GM12878 (cell line): ENCODE data around the gene RECQL5. TPM values are rescaled to one million over a fixed set of nuclear protein-coding genes. Genes with fewer than 3 reads are reported as not detected.

Experiments
- ATAC-seq: fragments of 200-7000 bp; cut with Tn5 transposase; 3 replicates; pipeline ENCODE4 v1.9.1; 2020; ENCODE audit warnings: mild to moderate bottlenecking, moderate library complexity
- BruUV-seq: library from RNA; stranded (reverse); fragments of 400-500 nt; replicated peaks from 2 replicates; lab custom pipeline; 2021; lab: Mats Ljungman, UMichigan
- CTCF ChIA-PET: fragments of 300-600 bp; sonication (Branson Sonifier 250); formaldehyde crosslinking; extraction: SDS; loops from one replicate; lab custom pipeline; 2021; ENCODE audit warnings: inconsistent platforms; lab: Yijun Ruan, JAX
- POLR2A ChIA-PET: fragments of 350-600 bp; formaldehyde crosslinking; extraction: SDS; loops from one replicate; lab custom pipeline; 2021; ENCODE audit warnings: inconsistent platforms; lab: Charles Lee
- RAD21 ChIA-PET: fragments of 300-600 bp; sonication (Branson Sonifier 250); formaldehyde crosslinking; loops from one replicate; lab custom pipeline; 2023; ENCODE audit warnings: antibody characterized with exemption; ENCODE audit not compliant: unreplicated experiment; lab: Charles Lee
- SMC1A ChIA-PET: fragments of 300-600 bp; sonication (Branson Sonifier 250); formaldehyde crosslinking; loops from one replicate; lab custom pipeline; 2023; ENCODE audit not compliant: unreplicated experiment, uncharacterized antibody; lab: Charles Lee
- DNase-seq: peaks from one replicate; pipeline ENCODE4 v3.0.0-alpha.2; 2011; ENCODE audit warnings: low read depth, low spot score
- FAIRE-seq: peaks from 3 replicates; lab custom pipeline; 2011; peaks lifted over from hg19 to GRCh38; lab: Jason Lieb, UNC
- H2AFZ ChIP-seq: 2 replicates; pipeline ENCODE4 v1.6.0; 2011; ENCODE audit warnings: low read depth, low read length, control low read depth; ENCODE audit not compliant: control insufficient read depth
- H3K27ac ChIP-seq: 2 replicates; pipeline ENCODE4 v1.5.1; 2011; ENCODE audit warnings: control low read depth; ENCODE audit not compliant: control insufficient read depth, insufficient read depth
- H3K27me3 ChIP-seq, 2 experiments: replicated peaks in 1 of 2; 2 replicates each; pipeline versions ENCODE4 v1.6.0 to v1.6.1; 2011; ENCODE audit warnings: low read length in 1 of 2; ENCODE audit not compliant: control insufficient read depth in 2 of 2, insufficient read depth in 2 of 2
- H3K36me3 ChIP-seq, 2 experiments: 2 replicates each; pipeline ENCODE4 v1.5.1; 2011; ENCODE audit warnings: low read length in 1 of 2; ENCODE audit not compliant: control insufficient read depth in 2 of 2, insufficient read depth in 2 of 2
- H3K4me1 ChIP-seq: 2 replicates; pipeline ENCODE4 v1.6.1; 2011; ENCODE audit warnings: mild to moderate bottlenecking, low read length, moderate library complexity, mixed read lengths; ENCODE audit not compliant: control insufficient read depth, insufficient read depth
- H3K4me2 ChIP-seq: 2 replicates; pipeline ENCODE4 v1.6.0; 2011; ENCODE audit warnings: control low read depth; ENCODE audit not compliant: control insufficient read depth, insufficient read depth
- H3K4me3 ChIP-seq: fragments of 200-600 bp; sonication (generic); 2 replicates; pipeline ENCODE4 v1.5.1; 2016
- H3K79me2 ChIP-seq: 2 replicates; pipeline ENCODE4 v1.6.0; 2011; ENCODE audit warnings: low read length; ENCODE audit not compliant: control insufficient read depth, insufficient read depth
- H3K9ac ChIP-seq: 2 replicates; pipeline ENCODE4 v1.8.0; 2011; ENCODE audit warnings: low read length, control low read depth, mixed read lengths; ENCODE audit not compliant: control insufficient read depth, insufficient read depth
- H3K9me3 ChIP-seq: replicated peaks from 3 replicates; pipeline ENCODE4 v1.5.1; 2011; ENCODE audit warnings: mild to moderate bottlenecking, low read length; ENCODE audit not compliant: control insufficient read depth, insufficient read depth
- H4K20me1 ChIP-seq: 2 replicates; pipeline ENCODE4 v1.6.0; 2011; ENCODE audit not compliant: control insufficient read depth, insufficient read depth
- BRCA1 ChIP-seq: IDR thresholded peaks from 2 replicates; pipeline ENCODE4 v1.6.1; 2011; ENCODE audit warnings: low read depth, low read length, improper control_type of control experiment
- ETV6 ChIP-seq, 2 experiments: fragments of 450-650 bp in 1 of 2; IDR thresholded peaks in 1 of 2; conservative IDR thresholded peaks in 1 of 2; 2 replicates each; pipeline ENCODE4 v1.6.1; 2014; ENCODE audit warnings: antibody characterized with exemption in 1 of 2, borderline replicate concordance in 1 of 2, low read depth in 1 of 2, mild to moderate bottlenecking in 1 of 2, moderate library complexity in 1 of 2
- IRF4 ChIP-seq: IDR thresholded peaks from 2 replicates; pipeline ENCODE4 v1.6.1; 2011; ENCODE audit warnings: low read depth, low read length
- MEF2B ChIP-seq: fragments of 450-650 bp; IDR thresholded peaks from 2 replicates; pipeline ENCODE4 v1.6.1; 2018; ENCODE audit warnings: mild to moderate bottlenecking, moderate library complexity; ENCODE audit not compliant: partially characterized antibody, poor library complexity, severe bottlenecking
- NRF1 ChIP-seq: conservative IDR thresholded peaks from 2 replicates; pipeline ENCODE4 v1.6.1; 2011; ENCODE audit warnings: mild to moderate bottlenecking, low read depth, low read length, improper control_type of control experiment
- POLR2AphosphoS5 ChIP-seq: IDR thresholded peaks from 2 replicates; pipeline ENCODE4 v1.6.1; 2011; ENCODE audit warnings: mild to moderate bottlenecking, low read length, inconsistent platforms
- RAD21 ChIP-seq: IDR thresholded peaks from 2 replicates; pipeline ENCODE4 v1.6.1; 2011; ENCODE audit warnings: mild to moderate bottlenecking, low read depth, low read length, moderate library complexity; ENCODE audit not compliant: insufficient read depth
- RUNX3 ChIP-seq: IDR thresholded peaks from 2 replicates; pipeline ENCODE4 v1.6.1; 2012; ENCODE audit warnings: low read length, inconsistent platforms
- SMAD5 ChIP-seq: IDR thresholded peaks from 2 replicates; pipeline ENCODE4 v1.6.1; 2016; ENCODE audit warnings: antibody characterized with exemption, low read depth
- TARDBP ChIP-seq: IDR thresholded peaks from 2 replicates; pipeline ENCODE4 v1.6.1; 2016; ENCODE audit warnings: borderline replicate concordance
- WRNIP1 ChIP-seq: IDR thresholded peaks from 2 replicates; pipeline ENCODE4 v1.6.1; 2011; ENCODE audit warnings: low read depth, low read length, improper control_type of control experiment, borderline replicate concordance
- ZBED1 ChIP-seq: IDR thresholded peaks from 2 replicates; pipeline ENCODE4 v1.6.1; 2016; ENCODE audit warnings: borderline replicate concordance
- ZNF384 ChIP-seq: IDR thresholded peaks from 2 replicates; pipeline ENCODE4 v1.6.1; 2012; ENCODE audit warnings: low read depth, mild to moderate bottlenecking, low read length, improper control_type of control experiment, borderline replicate concordance
- WGBS: methylation state at CpG from one replicate; pipeline ENCODE4 v1.1.6; 2016; ENCODE audit warnings: low lambda C conversion rate; ENCODE audit not compliant: insufficient replicate concordance, insufficient coverage; ENCODE audit errors: missing lambda C conversion rate; 5-methylcytosine and 5-hydroxymethylcytosine counted together
- in situ Hi-C: fragments of 300-500 bp; cut with MboI; formaldehyde crosslinking; loops from 9 replicates; pipeline ENCODE4 v1.14.3; 2018; ENCODE audit warnings: mixed read lengths
- intact Hi-C: fragments of 100-400 bp; cut with micrococcal nuclease; formaldehyde crosslinking; loops from one replicate; pipeline ENCODE4 v1.14.2; 2022; ENCODE audit not compliant: unreplicated experiment
- polyA plus RNA-seq, 11 experiments: library from polyadenylated mRNA; depleted of rRNA in 4 of 11; unstranded in 6 of 11; stranded (reverse) in 5 of 11; fragments of >200 nt; fragmentation: Nextera tagmentation in 4 of 11; fragmentation: Illumina TruSeq in 1 of 11; extraction: Ambion mirVana in 4 of 11; extraction: Trizol in 1 of 11; gene quantifications; 1 replicate in 1 of 11; 2 replicates in 10 of 11; pipeline versions ENCODE4 v1.2.1 to v1.2.3, GENCODE V29; 2011 to 2016; ENCODE audit warnings: inconsistent platforms in 2 of 11, missing spikeins in 2 of 11, low read depth in 1 of 11
- total RNA-seq, 4 experiments: library from RNA; depleted of rRNA in 3 of 4; stranded (reverse); fragments of >200 nt in 3 of 4; fragmentation: Illumina TruSeq in 1 of 4; extraction: Trizol in 1 of 4; gene quantifications; 2 replicates each; pipeline versions ENCODE4 v1.2.1 to v1.2.3, GENCODE V29; 2013 to 2021
- TF ChIP-seq, protein P1 (sequence below): fragments of 450-650 bp; IDR thresholded peaks from 2 replicates; pipeline ENCODE4 v1.6.1; 2018; ENCODE audit warnings: borderline replicate concordance, mild to moderate bottlenecking; ENCODE audit not compliant: partially characterized antibody
- TF ChIP-seq, protein P2 (sequence below): fragments of 450-650 bp; IDR thresholded peaks from 2 replicates; pipeline ENCODE4 v1.6.1; 2017; ENCODE audit warnings: mild to moderate bottlenecking

The RECQL5 gene
- total and polyA plus RNA-seq, 10 of the 15 experiments (the other 5 are each of a cell fraction or from before 2014, with no cell fraction given), result 3.6 to 30.6 (median 20.1) TPM

DNA sequence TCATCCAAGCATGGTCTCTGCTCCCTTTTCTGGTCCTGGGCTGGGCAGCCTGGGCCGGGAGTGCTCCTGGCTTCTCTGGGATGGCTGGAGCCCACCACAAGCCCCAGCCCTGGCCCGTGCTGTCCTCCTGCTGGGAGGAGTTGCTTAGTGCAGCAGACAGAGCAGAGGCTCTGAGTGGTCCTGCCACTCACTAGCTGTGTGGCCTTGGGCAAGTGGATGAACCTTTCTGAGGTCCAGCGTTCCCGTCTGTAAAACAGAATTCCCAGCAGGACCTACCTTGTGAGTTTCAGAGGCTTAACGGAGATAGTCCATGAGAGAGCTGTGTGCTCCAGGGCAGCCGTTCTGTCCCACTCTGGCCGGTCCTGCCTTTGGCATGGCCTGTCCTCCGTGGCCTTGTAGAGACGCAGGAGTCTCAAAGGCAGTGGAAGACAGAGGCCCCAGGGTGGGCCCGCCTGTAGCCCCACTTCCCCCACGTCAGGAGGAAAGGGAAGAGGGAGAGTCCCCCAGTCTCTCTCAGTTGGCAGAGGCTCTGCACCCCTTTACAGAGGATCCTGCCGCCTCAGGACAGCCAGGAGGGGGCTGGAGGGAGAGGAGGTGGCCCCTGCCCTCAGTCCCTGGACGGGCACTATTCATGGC lies 71.6 kb downstream of the RECQL5 start (continued):
- TF ChIP-seq, protein P1, sequence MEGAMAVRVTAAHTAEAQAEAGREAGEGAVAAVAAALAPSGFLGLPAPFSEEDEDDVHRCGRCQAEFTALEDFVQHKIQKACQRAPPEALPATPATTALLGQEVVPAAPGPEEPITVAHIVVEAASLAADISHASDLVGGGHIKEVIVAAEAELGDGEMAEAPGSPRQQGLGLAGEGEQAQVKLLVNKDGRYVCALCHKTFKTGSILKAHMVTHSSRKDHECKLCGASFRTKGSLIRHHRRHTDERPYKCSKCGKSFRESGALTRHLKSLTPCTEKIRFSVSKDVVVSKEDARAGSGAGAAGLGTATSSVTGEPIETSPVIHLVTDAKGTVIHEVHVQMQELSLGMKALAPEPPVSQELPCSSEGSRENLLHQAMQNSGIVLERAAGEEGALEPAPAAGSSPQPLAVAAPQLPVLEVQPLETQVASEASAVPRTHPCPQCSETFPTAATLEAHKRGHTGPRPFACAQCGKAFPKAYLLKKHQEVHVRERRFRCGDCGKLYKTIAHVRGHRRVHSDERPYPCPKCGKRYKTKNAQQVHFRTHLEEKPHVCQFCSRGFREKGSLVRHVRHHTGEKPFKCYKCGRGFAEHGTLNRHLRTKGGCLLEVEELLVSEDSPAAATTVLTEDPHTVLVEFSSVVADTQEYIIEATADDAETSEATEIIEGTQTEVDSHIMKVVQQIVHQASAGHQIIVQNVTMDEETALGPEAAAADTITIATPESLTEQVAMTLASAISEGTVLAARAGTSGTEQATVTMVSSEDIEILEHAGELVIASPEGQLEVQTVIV, result no peak
- no peak for TF ChIP-seq RUNX3
- TF ChIP-seq, protein P2, sequence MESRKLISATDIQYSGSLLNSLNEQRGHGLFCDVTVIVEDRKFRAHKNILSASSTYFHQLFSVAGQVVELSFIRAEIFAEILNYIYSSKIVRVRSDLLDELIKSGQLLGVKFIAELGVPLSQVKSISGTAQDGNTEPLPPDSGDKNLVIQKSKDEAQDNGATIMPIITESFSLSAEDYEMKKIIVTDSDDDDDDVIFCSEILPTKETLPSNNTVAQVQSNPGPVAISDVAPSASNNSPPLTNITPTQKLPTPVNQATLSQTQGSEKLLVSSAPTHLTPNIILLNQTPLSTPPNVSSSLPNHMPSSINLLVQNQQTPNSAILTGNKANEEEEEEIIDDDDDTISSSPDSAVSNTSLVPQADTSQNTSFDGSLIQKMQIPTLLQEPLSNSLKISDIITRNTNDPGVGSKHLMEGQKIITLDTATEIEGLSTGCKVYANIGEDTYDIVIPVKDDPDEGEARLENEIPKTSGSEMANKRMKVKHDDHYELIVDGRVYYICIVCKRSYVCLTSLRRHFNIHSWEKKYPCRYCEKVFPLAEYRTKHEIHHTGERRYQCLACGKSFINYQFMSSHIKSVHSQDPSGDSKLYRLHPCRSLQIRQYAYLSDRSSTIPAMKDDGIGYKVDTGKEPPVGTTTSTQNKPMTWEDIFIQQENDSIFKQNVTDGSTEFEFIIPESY, result no peak
- no peak for TF ChIP-seq RAD21

DNA sequence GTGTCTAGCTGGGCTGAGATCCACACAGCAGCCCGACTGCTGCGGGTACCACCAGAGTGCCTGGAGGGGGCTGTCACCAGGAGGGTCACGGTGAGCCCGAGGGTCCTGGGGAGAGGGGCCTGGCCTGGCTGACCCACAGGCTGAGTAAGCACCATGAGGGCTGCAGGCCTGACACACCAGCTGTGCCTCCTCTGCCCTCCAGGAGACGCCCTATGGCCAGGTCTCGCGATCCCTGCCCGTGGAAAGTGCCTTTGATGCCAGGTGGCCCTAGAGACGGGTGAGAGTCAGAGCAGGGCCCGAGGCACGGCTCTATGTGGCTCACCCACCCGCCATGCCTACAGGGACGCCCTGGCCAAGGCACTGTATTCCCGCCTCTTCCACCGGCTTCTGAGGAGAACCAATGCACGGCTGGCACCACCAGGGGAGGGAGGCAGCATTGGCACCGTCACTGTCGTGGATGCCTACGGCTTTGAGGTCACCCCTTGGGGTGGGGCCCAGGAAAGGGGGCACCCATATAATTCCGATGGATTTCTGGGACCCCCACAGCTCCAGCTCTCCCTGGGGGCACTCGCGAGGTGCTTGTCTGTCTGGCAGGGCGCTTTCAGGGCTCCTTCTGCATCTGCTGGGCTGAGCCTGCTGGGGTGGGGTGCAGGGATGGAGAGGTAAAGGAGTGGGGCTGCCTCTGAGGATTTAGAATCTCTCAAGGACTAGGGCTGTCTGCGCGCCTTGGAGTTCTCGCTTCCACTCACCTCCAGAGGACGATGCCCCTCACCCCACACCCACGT lies 72.3 kb downstream of the RECQL5 start:
- H3K9ac ChIP-seq, result no peak overlapping the region
- WGBS, result 40% methylated on average over 28 of the region's 28 CpGs
- no peak overlapping the region for H3K4me3 ChIP-seq
- no peak for DNase-seq
- in situ Hi-C loops (loop anchor here (10.0 kb wide), 1 partner anchor 170 kb away; no protein-coding TSS in a partner anchor), intact Hi-C loops (no loop called here)
- ATAC-seq, result peak; percentile 10; the same call in 1 of the 3 replicates
- ChIA-PET RAD21 (no interaction called here), SMC1A (no interaction called here), CTCF (interaction anchor here (1.0 to 1.4 kb wide), 3 partner anchors 14 to 155 kb away, joined by 4 to 5 read pairs (median 5); no protein-coding TSS in a partner anchor), POLR2A (interaction anchor here (0.6 kb wide), 1 partner anchor 15 kb away, joined by 4 read pairs; no protein-coding TSS in a partner anchor)
- no peaks in the 10 kb centered on the region for H3K9me3 ChIP-seq
- H3K79me2 ChIP-seq, result no peaks in the 10 kb centered on the region
- H3K36me3 ChIP-seq, result no peaks in the 10 kb centered on the region
- no TSS peak for BruUV-seq
- no peak for FAIRE-seq
- H3K4me1 ChIP-seq, result no peaks in the 10 kb centered on the region
- H2AFZ ChIP-seq, result no peak overlapping the region
- H3K4me2 ChIP-seq, result no peak overlapping the region
- H3K27me3 ChIP-seq, result no peaks in the 10 kb centered on the region; a peak in 1 of 4 replicates
- no peak overlapping the region for H3K27ac ChIP-seq
- H4K20me1 ChIP-seq, result no peaks in the 10 kb centered on the region
- TF ChIP-seq TARDBP, result no peak
- no peak for TF ChIP-seq IRF4
- TF ChIP-seq BRCA1, result no peak
- no peak for TF ChIP-seq ZBED1
- TF ChIP-seq NRF1, result no peak
- TF ChIP-seq ETV6 (conservative IDR thresholded peaks at IDR 0.05 in 1 of 2, IDR thresholded peaks at IDR 0.05 in 1 of 2; ENCODE audit: borderline replicate concordance in 1 of 2, low read depth in 1 of 2), result no peak
- TF ChIP-seq SMAD5, result no peak
- no peak for TF ChIP-seq MEF2B
- no peak for TF ChIP-seq POLR2AphosphoS5
- TF ChIP-seq WRNIP1, result no peak
- no peak for TF ChIP-seq ZNF384
